ENCODE data around the gene NUDT22.

Gene NUDT22

GRCh38 chr11:64196626-64197025 lies 29.4 kb upstream of the NUDT22 start:
- DNase-seq (ENCODE audit: low spot score) = no peak
- in situ Hi-C loops (cut with MboI; ENCODE audit: low sequenced_read_pairs, unreplicated experiment) = no loop called here
- TF ChIP-seq CTCF (IDR thresholded peaks at IDR 0.05; ENCODE audit: borderline replicate concordance, control extremely low read depth, extremely low read depth, insufficient read depth, missing control alignments) = no peak

GRCh38 chr11:64198511-64198910 lies 27.6 kb upstream of the NUDT22 start:
- no peak for TF ChIP-seq CTCF (IDR thresholded peaks at IDR 0.05; ENCODE audit: borderline replicate concordance, control extremely low read depth, extremely low read depth, insufficient read depth, missing control alignments)
- in situ Hi-C loops (cut with MboI; ENCODE audit: low sequenced_read_pairs, unreplicated experiment) = no loop called here
- no peak for DNase-seq (ENCODE audit: low spot score)

- TF ChIP-seq CTCF (IDR thresholded peaks at IDR 0.05; ENCODE audit: borderline replicate concordance, control extremely low read depth, extremely low read depth, insufficient read depth, missing control alignments) = no peak
- in situ Hi-C loops (cut with MboI; ENCODE audit: low sequenced_read_pairs, unreplicated experiment) = no loop called here
- DNase-seq (ENCODE audit: low spot score) = no peak
Observed at GRCh38 chr11:64201543-64201942, 24.5 kb upstream of the NUDT22 start.

- TF ChIP-seq CTCF (IDR thresholded peaks at IDR 0.05; ENCODE audit: borderline replicate concordance, control extremely low read depth, extremely low read depth, insufficient read depth, missing control alignments) = no peak
- DNase-seq (ENCODE audit: low spot score) = no peak
- in situ Hi-C loops (cut with MboI; ENCODE audit: low sequenced_read_pairs, unreplicated experiment) = no loop called here
Observed at GRCh38 chr11:64202992-64203391, 23.1 kb upstream of the NUDT22 start.

GRCh38 chr11:64203421-64204079 lies 22.5 kb upstream of the NUDT22 start:
- no peak for TF ChIP-seq CTCF (IDR thresholded peaks at IDR 0.05; ENCODE audit: borderline replicate concordance, control extremely low read depth, extremely low read depth, insufficient read depth, missing control alignments)
- no peak for DNase-seq (ENCODE audit: low spot score)
- in situ Hi-C loops (cut with MboI; ENCODE audit: low sequenced_read_pairs, unreplicated experiment) = no loop called here

- in situ Hi-C loops (cut with MboI; ENCODE audit: low sequenced_read_pairs, unreplicated experiment) = no loop called here
- DNase-seq (ENCODE audit: low spot score) = no peak
- no peak for TF ChIP-seq CTCF (IDR thresholded peaks at IDR 0.05; ENCODE audit: borderline replicate concordance, control extremely low read depth, extremely low read depth, insufficient read depth, missing control alignments)
Observed at GRCh38 chr11:64204080-64204440, 22.0 kb upstream of the NUDT22 start.

All from GM13976 (cell line).